ENCODE measurements around the gene TGM1.

DNA sequence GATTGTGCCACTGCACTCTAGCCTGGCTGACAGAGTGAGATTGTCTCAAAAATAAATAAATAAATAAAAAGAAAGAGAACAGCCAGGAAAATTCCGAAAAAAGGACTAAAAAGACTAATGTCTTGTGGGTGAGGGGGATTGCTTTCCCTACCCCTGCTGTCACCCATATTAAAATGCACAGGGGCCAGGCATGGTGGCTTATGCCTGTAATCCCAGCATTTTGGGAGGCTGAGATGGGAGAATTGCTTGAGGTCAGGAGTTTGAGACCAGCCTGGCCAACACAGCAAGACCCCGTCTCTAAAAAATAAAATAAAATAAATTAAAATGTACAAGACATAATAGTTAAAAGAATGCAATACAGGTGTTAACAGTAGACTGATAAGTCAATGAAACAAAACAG lies 30.5 kb upstream of the TGM1 start:
- TF ChIP-seq, protein P1, sequence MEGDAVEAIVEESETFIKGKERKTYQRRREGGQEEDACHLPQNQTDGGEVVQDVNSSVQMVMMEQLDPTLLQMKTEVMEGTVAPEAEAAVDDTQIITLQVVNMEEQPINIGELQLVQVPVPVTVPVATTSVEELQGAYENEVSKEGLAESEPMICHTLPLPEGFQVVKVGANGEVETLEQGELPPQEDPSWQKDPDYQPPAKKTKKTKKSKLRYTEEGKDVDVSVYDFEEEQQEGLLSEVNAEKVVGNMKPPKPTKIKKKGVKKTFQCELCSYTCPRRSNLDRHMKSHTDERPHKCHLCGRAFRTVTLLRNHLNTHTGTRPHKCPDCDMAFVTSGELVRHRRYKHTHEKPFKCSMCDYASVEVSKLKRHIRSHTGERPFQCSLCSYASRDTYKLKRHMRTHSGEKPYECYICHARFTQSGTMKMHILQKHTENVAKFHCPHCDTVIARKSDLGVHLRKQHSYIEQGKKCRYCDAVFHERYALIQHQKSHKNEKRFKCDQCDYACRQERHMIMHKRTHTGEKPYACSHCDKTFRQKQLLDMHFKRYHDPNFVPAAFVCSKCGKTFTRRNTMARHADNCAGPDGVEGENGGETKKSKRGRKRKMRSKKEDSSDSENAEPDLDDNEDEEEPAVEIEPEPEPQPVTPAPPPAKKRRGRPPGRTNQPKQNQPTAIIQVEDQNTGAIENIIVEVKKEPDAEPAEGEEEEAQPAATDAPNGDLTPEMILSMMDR (conservative IDR thresholded peaks at IDR 0.05; ENCODE audit: low read length): no peak
- no peak for TF ChIP-seq EZH2phosphoT487 (IDR thresholded peaks at IDR 0.05; ENCODE audit: borderline replicate concordance)

Measured in Loucy (cell line).